ENCODE results near the gene HAPSTR1.

- TF ChIP-seq EZH2 (IDR thresholded peaks at IDR 0.05; ENCODE audit: borderline replicate concordance) = no peak
- no peak for TF ChIP-seq CTCF (IDR thresholded peaks at IDR 0.05; ENCODE audit: poor library complexity)
Observed at GRCh38 chr16:9046667-9047055, 44.8 kb upstream of the HAPSTR1 start.
